ENCODE data around the gene FTO.

The FTO gene

GRCh38 chr16:54143934-54144571 lies 440.1 kb downstream of the FTO start:
- no peak for TF ChIP-seq CTCF (IDR thresholded peaks at IDR 0.05; ENCODE audit: control insufficient read depth, extremely low read depth, insufficient read depth)
- DNase-seq (ENCODE audit: low read depth) = no peak
- no peak overlapping the region for H3K4me3 ChIP-seq (ENCODE audit: low read depth, low read length)

GRCh38 chr16:54144572-54144947 lies 440.6 kb downstream of the FTO start:
- no peak for DNase-seq (ENCODE audit: low read depth)
- no peak overlapping the region for H3K4me3 ChIP-seq (ENCODE audit: low read depth, low read length)
- no peak for TF ChIP-seq CTCF (IDR thresholded peaks at IDR 0.05; ENCODE audit: control insufficient read depth, extremely low read depth, insufficient read depth)

- DNase-seq (ENCODE audit: low read depth) = no peak
- TF ChIP-seq CTCF (IDR thresholded peaks at IDR 0.05; ENCODE audit: control insufficient read depth, extremely low read depth, insufficient read depth) = no peak
- H3K4me3 ChIP-seq (ENCODE audit: low read depth, low read length) = no peak overlapping the region
These were observed 441.9 kb downstream of the FTO start for GRCh38 chr16:54145881-54146280.

- DNase-seq (ENCODE audit: low read depth) = no peak
- H3K4me3 ChIP-seq (ENCODE audit: low read depth, low read length) = no peak overlapping the region
- no peak for TF ChIP-seq CTCF (IDR thresholded peaks at IDR 0.05; ENCODE audit: control insufficient read depth, extremely low read depth, insufficient read depth)
These were observed 445.0 kb downstream of the FTO start for GRCh38 chr16:54148974-54149373.

GRCh38 chr16:54150861-54151260 lies 446.9 kb downstream of the FTO start:
- no peak for TF ChIP-seq CTCF (IDR thresholded peaks at IDR 0.05; ENCODE audit: control insufficient read depth, extremely low read depth, insufficient read depth)
- no peak for DNase-seq (ENCODE audit: low read depth)

GRCh38 chr16:54152362-54153239 lies 448.6 kb downstream of the FTO start:
- TF ChIP-seq CTCF (IDR thresholded peaks at IDR 0.05; ENCODE audit: control insufficient read depth, extremely low read depth, insufficient read depth) = no peak
- no peak for DNase-seq (ENCODE audit: low read depth)
- H3K4me3 ChIP-seq (ENCODE audit: low read depth, low read length) = no peak overlapping the region

More at GRCh38 chr16:54150861-54151260, 446.9 kb downstream of the FTO start:
- no peak overlapping the region for H3K4me3 ChIP-seq (ENCODE audit: low read depth, low read length)
